ENCODE results near the gene YPEL2. TPM values are rescaled to one million over a fixed set of nuclear protein-coding genes. Genes with fewer than 3 reads are reported as not detected.
A peak's percentile ranks its signal among the peaks of the same experiment; 100 is the strongest.

Gene YPEL2
- total RNA-seq, 4 donors from 2014 or later, result 20.6 to 33.1 (median 26.9) TPM

DNA sequence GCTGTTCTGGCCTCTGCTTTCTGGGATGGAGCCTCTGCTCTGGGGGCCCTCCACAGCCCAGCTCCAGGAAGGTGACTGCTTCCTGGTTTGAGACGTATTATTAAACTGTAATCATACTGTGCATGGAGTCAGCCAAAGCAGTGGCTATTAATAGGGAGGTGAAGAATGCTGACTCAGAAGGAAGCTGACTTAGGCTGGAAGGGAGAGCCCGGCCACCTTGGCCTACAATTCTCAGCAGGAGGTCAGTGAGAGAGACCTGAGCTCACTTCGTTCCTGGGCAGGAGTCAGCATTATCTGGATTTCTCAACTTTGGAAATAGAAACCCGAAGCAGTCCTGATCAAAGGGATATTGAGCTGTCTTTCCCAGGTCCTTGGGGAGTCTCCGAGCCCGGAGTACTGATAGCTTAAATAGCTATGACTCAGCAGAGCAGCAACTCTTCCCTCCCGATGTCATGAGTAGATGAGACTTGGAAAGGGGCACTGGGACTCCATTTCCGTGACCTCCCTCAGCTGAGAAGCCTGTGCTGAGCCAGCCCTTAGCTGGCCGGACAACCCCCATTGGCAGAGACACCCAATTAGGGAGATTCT is 91.8 kb downstream of the YPEL2 start:
- intact Hi-C loops (cut with DNase I; ENCODE audit: low total_unique reads), result no loop called here
- TF ChIP-seq POLR2A (IDR thresholded peaks at IDR 0.05), result no peak
- TF ChIP-seq, protein P1, sequence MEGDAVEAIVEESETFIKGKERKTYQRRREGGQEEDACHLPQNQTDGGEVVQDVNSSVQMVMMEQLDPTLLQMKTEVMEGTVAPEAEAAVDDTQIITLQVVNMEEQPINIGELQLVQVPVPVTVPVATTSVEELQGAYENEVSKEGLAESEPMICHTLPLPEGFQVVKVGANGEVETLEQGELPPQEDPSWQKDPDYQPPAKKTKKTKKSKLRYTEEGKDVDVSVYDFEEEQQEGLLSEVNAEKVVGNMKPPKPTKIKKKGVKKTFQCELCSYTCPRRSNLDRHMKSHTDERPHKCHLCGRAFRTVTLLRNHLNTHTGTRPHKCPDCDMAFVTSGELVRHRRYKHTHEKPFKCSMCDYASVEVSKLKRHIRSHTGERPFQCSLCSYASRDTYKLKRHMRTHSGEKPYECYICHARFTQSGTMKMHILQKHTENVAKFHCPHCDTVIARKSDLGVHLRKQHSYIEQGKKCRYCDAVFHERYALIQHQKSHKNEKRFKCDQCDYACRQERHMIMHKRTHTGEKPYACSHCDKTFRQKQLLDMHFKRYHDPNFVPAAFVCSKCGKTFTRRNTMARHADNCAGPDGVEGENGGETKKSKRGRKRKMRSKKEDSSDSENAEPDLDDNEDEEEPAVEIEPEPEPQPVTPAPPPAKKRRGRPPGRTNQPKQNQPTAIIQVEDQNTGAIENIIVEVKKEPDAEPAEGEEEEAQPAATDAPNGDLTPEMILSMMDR (IDR thresholded peaks at IDR 0.05), result no peak
- H3K4me3 ChIP-seq (ENCODE audit: low read depth, poor library complexity, severe bottlenecking), result no peak overlapping the region
- 45 to 64% methylated on average over 9 of the region's 9 CpGs for WGBS, 2 donors
- no peak for DNase-seq (ENCODE audit: low spot score in 2 of 2)

DNA sequence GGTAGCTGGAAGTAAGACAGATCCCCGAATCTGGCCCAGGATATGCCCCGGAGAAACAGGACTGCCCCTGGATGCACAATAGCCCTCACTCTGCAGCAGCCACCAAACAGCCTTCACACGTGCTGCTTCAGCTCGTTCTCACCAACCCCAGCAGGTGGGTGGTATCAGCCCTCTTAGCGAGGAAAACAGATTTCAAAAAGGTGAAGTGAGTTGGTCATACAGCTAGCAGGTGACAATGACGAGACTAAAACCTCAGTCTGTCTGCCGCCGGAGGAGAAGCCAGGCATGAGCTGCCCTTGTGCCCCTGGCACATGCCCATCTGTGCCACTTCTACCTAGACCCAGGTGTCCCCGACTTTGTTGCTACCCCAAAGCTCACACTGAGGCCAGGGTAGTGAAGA is 92.4 kb downstream of the YPEL2 start:
- 94 to 98% methylated on average over 9 of the region's 9 CpGs for WGBS, 2 donors
- intact Hi-C loops (cut with DNase I; ENCODE audit: low total_unique reads), result no loop called here
- DNase-seq (ENCODE audit: low spot score in 2 of 2), result no peak
- no peak overlapping the region for H3K4me3 ChIP-seq (ENCODE audit: low read depth, poor library complexity, severe bottlenecking)
- TF ChIP-seq, protein P1 (IDR thresholded peaks at IDR 0.05), result no peak
- TF ChIP-seq POLR2A (IDR thresholded peaks at IDR 0.05), result no peak

DNA sequence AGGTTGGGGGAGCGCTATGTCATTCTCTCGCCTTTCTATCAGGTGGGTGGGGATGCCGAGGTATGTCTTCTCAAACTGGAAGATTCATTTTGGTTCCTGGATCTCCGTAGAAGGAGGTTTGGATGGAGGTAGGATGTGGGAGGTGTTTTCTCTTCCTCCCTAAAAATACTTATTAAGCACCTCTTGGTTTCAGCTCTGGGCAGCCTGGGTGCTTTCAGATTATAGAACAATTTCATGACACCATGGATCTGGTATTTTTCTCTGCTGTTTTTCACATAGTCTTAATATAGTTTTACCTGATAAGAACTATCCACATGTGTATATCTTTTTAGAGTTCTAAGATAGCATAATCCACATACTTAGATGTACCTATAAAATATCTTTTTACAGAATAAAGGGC is 92.9 kb downstream of the YPEL2 start:
- intact Hi-C loops (cut with DNase I; ENCODE audit: low total_unique reads), result no loop called here
- TF ChIP-seq POLR2A (IDR thresholded peaks at IDR 0.05), result no peak
- TF ChIP-seq, protein P1 (IDR thresholded peaks at IDR 0.05), result no peak
- 90 to 95% methylated on average over 4 of the region's 4 CpGs for WGBS, 2 donors
- no peak overlapping the region for H3K4me3 ChIP-seq (ENCODE audit: low read depth, poor library complexity, severe bottlenecking)
- DNase-seq (ENCODE audit: low spot score in 2 of 2), result no peak

DNA sequence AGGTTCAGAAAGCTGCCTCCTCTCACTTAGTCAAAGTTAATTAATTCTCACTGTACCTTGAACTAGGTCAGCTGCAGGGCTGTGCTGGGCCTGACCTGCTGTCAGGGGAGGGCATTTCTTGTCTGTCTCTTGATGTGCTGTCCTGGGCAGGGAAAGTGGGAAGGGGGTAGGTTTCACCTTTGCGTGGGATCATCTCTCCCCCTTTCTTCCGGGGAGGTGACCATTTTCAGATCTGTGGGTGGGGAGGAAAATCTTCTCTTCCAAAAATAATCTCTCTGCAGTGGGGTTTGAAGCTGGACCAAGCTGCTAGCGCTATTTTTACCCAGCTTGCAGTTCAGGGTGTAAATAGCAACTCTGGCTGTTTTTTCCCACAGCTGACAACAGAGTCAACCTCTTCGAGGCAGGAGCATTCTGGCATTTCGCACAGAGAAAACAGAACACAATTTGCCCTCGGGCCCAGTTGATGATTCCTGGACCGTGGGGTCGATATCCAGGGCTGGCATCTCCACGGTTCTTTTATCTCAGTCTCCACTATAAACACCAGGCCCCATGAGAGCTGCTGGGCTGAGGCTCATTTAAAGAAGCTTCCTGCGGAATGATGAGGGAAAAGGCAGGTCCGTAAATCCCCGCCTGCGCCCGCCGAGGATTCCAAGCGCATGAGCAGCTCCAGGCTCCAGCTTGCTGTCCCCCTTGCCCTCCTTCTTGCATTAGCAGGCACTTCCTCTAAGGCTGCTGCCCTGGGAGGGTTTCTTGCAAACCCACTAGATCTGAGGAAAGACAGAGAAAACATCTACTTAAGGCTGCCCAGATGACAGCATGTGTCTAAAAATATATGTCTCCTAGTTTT is 93.9 kb downstream of the YPEL2 start:
- intact Hi-C loops (cut with DNase I; ENCODE audit: low total_unique reads), result no loop called here
- DNase-seq (ENCODE audit: low spot score in 2 of 2), result peak in 1 of 2 donors; percentile 89
- 42 to 49% methylated on average over 14 to 16 of the region's 16 CpGs for WGBS, 2 donors
- TF ChIP-seq, protein P1 (IDR thresholded peaks at IDR 0.05), result no peak
- TF ChIP-seq POLR2A (IDR thresholded peaks at IDR 0.05), result no peak
- H3K4me3 ChIP-seq (ENCODE audit: low read depth, poor library complexity, severe bottlenecking), result no peak overlapping the region

DNA sequence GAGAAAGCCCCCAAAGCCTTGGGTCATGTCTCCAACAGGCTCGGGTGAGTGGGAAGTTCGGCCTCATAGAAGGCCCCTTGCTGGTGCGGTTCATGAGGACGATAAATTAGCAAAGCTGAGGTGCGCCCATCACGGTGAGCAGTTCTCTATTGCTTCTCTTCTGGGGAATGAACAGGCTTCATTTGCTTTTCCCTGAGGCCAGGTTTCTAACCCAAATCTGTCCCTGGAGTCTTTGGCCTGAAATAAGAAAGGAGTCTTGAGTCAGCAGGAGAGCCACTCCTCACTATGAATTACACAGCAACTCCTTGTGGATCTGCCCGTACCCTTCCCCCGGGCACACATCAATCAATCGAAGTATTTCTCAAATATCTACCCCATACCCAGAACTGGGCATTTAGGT is 94.6 kb downstream of the YPEL2 start:
- intact Hi-C loops (cut with DNase I; ENCODE audit: low total_unique reads), result no loop called here
- WGBS, 2 donors, result 79 to 89% methylated on average over 9 of the region's 9 CpGs
- H3K4me3 ChIP-seq (ENCODE audit: low read depth, poor library complexity, severe bottlenecking), result no peak overlapping the region
- peak in 1 of 2 donors; percentile 62 for DNase-seq (ENCODE audit: low spot score in 2 of 2)
- TF ChIP-seq POLR2A (IDR thresholded peaks at IDR 0.05), result no peak
- TF ChIP-seq, protein P1 (IDR thresholded peaks at IDR 0.05), result no peak
